SU-DHL-6 (cell line): ENCODE data around the gene DTX1.

Experiments
- H2AFZ ChIP-seq: fragments of 200-600 bp; sonication (generic); 2 replicates; pipeline ENCODE4 v1.6.1; 2014; ENCODE audit warnings: low read depth, mild to moderate bottlenecking, moderate library complexity, mixed read lengths, antibody characterized with exemption, low read length; ENCODE audit not compliant: severe bottlenecking
- H3F3A ChIP-seq: fragments of 200-600 bp; shearing (Covaris generic); 2 replicates; pipeline ENCODE4 v1.6.0; 2016; ENCODE audit warnings: antibody characterized with exemption, mild to moderate bottlenecking; ENCODE audit not compliant: insufficient read depth
- H3K27ac ChIP-seq: fragments of 200-600 bp; sonication (generic); 2 replicates; pipeline ENCODE4 v1.5.1; 2016; ENCODE audit warnings: low read depth, mild to moderate bottlenecking, low read length, moderate library complexity, mixed read lengths
- H3K27me3 ChIP-seq: fragments of 200-600 bp; sonication (generic), shearing (Covaris generic); 2 replicates; pipeline ENCODE4 v1.6.0; 2014; ENCODE audit warnings: mild to moderate bottlenecking, low read length
- H3K36me3 ChIP-seq: fragments of 200-600 bp; sonication (generic); 2 replicates; pipeline ENCODE4 v1.6.1; 2014; ENCODE audit warnings: mild to moderate bottlenecking, low read length, mixed read lengths
- H3K4me2 ChIP-seq: fragments of 300-600, 200-600 bp; shearing (Covaris generic), sonication (generic); 2 replicates; pipeline ENCODE4 v1.6.0; 2014; ENCODE audit warnings: low read length, low read depth, mild to moderate bottlenecking; ENCODE audit not compliant: poor library complexity, severe bottlenecking
- H3K4me3 ChIP-seq: fragments of 200-600 bp; sonication (generic); 2 replicates; pipeline ENCODE4 v1.5.1; 2014; ENCODE audit warnings: antibody characterized with exemption, low read length, mild to moderate bottlenecking, mixed read lengths; ENCODE audit not compliant: insufficient read depth, poor library complexity, severe bottlenecking
- H3K79me2 ChIP-seq: fragments of 200-600 bp; sonication (generic); 2 replicates; pipeline ENCODE4 v1.6.1; 2014; ENCODE audit warnings: mild to moderate bottlenecking, low read length, moderate library complexity; ENCODE audit not compliant: insufficient read depth
- H3K9ac ChIP-seq: fragments of 200-600 bp; sonication (generic); 2 replicates; pipeline ENCODE4 v1.7.0; 2014; ENCODE audit warnings: mild to moderate bottlenecking, low read length
- H3K9me2 ChIP-seq: fragments of 200-600 bp; sonication (generic); replicated peaks from 2 replicates; pipeline ENCODE4 v1.6.1; 2014; ENCODE audit warnings: low read length; ENCODE audit not compliant: insufficient read depth
- H3K9me3 ChIP-seq: fragments of 200-600 bp; sonication (generic); 2 replicates; pipeline ENCODE4 v1.6.1; 2014; ENCODE audit warnings: low read length, mixed read lengths; ENCODE audit not compliant: insufficient read depth
- H4K20me1 ChIP-seq: fragments of 200-600 bp; sonication (generic); 2 replicates; pipeline ENCODE4 v1.6.1; 2014; ENCODE audit warnings: low read depth, mild to moderate bottlenecking, antibody characterized with exemption, low read length, moderate library complexity, mixed read lengths
- EZH2phosphoT487 ChIP-seq: fragments of 200-600 bp; sonication (generic), shearing (Covaris generic); conservative IDR thresholded peaks from 2 replicates; pipeline ENCODE4 v1.6.1; 2018; ENCODE audit warnings: mild to moderate bottlenecking, antibody characterized with exemption, low read length, moderate library complexity, mixed read lengths
- TF ChIP-seq, protein P1 (sequence below): fragments of 200-600 bp; sonication (generic); IDR thresholded peaks from one replicate; pipeline ENCODE4 v1.5.1; 2017; ENCODE audit warnings: antibody characterized with exemption, mild to moderate bottlenecking, low read length, moderate library complexity; ENCODE audit not compliant: insufficient read depth, poor library complexity, severe bottlenecking

The DTX1 gene

DNA sequence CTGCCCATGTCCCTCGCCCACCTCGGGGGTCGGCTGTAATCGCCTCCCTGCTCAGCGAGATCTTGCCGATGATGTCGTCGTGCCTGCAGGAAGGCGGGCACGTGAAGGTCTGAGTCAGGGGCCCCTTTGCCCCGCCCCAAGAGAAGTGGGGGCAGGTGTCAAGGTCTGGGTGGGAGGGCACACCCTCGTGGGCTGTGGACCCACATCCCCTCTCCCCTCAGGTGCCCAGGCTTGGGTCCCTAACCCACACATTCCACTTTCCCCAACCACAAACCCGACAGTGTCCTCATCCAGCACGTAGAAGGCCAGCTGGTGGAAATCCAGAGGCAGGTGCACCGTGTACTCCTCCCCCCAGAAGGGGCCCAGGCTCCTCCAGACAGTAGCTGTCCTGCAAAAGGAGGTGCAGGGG is 71.3 kb downstream of the DTX1 start:
- H3K4me2 ChIP-seq, result no peak overlapping the region
- no peaks in the 10 kb centered on the region for H3K9me2 ChIP-seq
- no peaks in the 10 kb centered on the region for H3K27me3 ChIP-seq
- H3K27ac ChIP-seq, result no peak overlapping the region
- TF ChIP-seq, protein P1, sequence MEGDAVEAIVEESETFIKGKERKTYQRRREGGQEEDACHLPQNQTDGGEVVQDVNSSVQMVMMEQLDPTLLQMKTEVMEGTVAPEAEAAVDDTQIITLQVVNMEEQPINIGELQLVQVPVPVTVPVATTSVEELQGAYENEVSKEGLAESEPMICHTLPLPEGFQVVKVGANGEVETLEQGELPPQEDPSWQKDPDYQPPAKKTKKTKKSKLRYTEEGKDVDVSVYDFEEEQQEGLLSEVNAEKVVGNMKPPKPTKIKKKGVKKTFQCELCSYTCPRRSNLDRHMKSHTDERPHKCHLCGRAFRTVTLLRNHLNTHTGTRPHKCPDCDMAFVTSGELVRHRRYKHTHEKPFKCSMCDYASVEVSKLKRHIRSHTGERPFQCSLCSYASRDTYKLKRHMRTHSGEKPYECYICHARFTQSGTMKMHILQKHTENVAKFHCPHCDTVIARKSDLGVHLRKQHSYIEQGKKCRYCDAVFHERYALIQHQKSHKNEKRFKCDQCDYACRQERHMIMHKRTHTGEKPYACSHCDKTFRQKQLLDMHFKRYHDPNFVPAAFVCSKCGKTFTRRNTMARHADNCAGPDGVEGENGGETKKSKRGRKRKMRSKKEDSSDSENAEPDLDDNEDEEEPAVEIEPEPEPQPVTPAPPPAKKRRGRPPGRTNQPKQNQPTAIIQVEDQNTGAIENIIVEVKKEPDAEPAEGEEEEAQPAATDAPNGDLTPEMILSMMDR, result no peak
- no peak for TF ChIP-seq EZH2phosphoT487
- H3K4me3 ChIP-seq, result no peak overlapping the region
- H3K79me2 ChIP-seq, result peaks cover 29% of the 10 kb centered on the region
- peaks cover 32% of the 10 kb centered on the region for H3K36me3 ChIP-seq
- no peak overlapping the region for H3K9ac ChIP-seq
- peaks cover 32% of the 10 kb centered on the region for H3F3A ChIP-seq
- H2AFZ ChIP-seq, result no peak overlapping the region
- no peaks in the 10 kb centered on the region for H3K9me3 ChIP-seq
- H4K20me1 ChIP-seq, result peaks cover 4% of the 10 kb centered on the region; the same call in 1 of the 2 replicates

DNA sequence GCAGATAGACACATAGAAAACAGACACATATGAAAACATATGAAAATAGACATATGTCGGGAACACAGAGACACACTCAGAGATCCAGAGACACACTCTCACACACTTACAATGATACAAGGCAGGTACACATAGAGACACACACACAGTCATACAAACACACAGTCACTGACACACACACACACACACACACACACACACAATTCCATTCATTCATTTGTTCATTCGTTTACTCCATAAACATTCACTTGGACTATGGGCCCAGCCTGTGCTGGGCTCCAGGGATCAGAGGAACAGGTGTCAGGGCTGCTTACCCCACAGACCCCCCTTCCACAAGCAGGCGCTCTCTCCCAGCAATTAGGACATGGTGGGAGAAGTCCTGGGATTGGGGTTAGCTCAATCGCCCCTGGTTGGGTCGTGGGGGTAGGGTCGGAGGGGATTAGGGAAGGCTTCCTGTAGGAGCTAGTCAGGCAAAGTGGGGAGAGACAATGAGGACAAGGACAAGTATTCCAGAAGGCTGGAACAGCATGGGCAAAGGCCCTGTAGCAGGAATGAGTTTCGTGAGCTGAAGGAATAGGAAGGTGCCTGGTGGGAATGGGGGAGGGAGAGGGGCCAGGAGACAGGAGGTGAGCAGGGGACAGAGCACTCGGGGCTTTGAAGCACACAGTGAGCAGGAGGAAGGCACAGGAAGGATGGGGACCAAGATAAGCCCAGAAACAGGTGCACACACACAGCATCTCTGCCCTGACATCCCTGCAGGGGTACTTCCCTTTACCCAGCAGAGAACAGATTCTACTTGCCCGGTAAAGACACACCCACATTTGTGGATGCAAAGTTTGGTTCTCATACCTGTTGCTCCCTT is 72.5 kb downstream of the DTX1 start:
- peaks cover 22% of the 10 kb centered on the region for H3K36me3 ChIP-seq
- H3F3A ChIP-seq, result peaks cover 28% of the 10 kb centered on the region
- peak overlapping the region; percentile 87 for H3K27ac ChIP-seq
- H3K9me2 ChIP-seq, result no peaks in the 10 kb centered on the region
- H3K79me2 ChIP-seq, result peaks cover 41% of the 10 kb centered on the region
- H3K4me2 ChIP-seq, result peak overlapping the region; percentile 66
- no peak overlapping the region for H3K4me3 ChIP-seq
- H3K9me3 ChIP-seq, result no peaks in the 10 kb centered on the region
- H3K9ac ChIP-seq, result no peak overlapping the region
- H4K20me1 ChIP-seq, result peaks cover 4% of the 10 kb centered on the region; the same call in 1 of the 2 replicates
- no peak overlapping the region for H2AFZ ChIP-seq
- no peaks in the 10 kb centered on the region for H3K27me3 ChIP-seq
- TF ChIP-seq, protein P1, result no peak
- no peak for TF ChIP-seq EZH2phosphoT487

DNA sequence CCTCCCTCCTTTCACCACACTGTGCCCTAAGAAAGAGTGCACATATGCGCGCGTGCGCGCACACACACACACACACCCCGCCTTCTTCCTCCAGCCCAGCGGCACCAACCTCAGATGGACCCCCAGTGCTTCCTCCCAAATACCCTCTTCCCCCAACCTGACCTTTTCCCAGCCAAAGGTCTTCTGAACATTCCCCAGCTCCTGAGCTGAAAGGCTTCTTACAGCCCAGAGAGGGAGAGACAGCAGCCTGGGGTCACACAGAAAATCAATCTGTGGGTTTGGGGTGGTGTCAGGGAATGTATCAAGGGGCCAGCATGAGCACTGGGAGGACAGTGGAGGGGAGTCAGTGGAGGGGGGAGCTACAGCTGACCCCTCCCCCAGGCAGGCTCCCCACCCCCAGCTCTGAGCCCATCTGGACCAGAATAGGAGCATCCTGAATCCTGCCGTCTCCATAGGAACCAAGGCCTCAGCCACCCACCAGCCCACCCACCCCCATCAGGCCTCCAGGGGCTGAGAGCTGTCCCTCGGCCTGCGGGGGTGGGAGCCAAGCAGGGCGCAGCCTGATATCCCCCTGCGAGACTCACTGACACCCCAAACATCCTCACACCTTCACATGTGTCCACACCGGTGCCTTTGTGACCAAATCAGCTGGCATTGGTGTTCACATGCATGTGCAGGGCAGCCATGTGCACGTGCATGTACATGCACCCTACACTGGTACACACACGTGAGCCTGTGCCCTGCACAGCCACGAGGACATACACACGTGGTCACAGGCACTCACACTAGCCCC is 73.3 kb downstream of the DTX1 start:
- Histone ChIP-seq H3K4me3 (no peak overlapping the region), H3K27ac (peak overlapping the region; percentile 87), H3K9ac (peak overlapping the region; percentile 36), H3K9me2 (no peaks in the 10 kb centered on the region), H3K9me3 (no peaks in the 10 kb centered on the region), H2AFZ (no peak overlapping the region), H3K79me2 (peaks cover 50% of the 10 kb centered on the region), H3K27me3 (no peaks in the 10 kb centered on the region), H3K4me2 (peak overlapping the region; percentile 66), H4K20me1 (peaks cover 4% of the 10 kb centered on the region; the same call in 1 of the 2 replicates), H3F3A (peaks cover 28% of the 10 kb centered on the region), H3K36me3 (peaks cover 14% of the 10 kb centered on the region)
- TF ChIP-seq, protein P1, result no peak
- TF ChIP-seq EZH2phosphoT487, result no peak
